SK-N-SH (cell line): ENCODE data around the gene OSBPL5. TPM values are rescaled to one million over a fixed set of nuclear protein-coding genes. Genes with fewer than 3 reads are reported as not detected.

ENCODE experiments used
- CTCF ChIA-PET: fragments of 300-600, 350-600 bp; formaldehyde crosslinking; extraction: SDS; loops from one replicate; lab custom pipeline; 2021; lab: Yijun Ruan, JAX
- POLR2A ChIA-PET: fragments of 350-600 bp; sonication (Branson Sonifier 250); formaldehyde crosslinking; extraction: SDS; loops from one replicate; lab custom pipeline; 2020; ENCODE audit warnings: antibody characterized with exemption, inconsistent platforms; lab: Yijun Ruan, JAX
- DNase-seq: peaks from one replicate; pipeline ENCODE4 v3.0.0; 2012
- H2AFZ ChIP-seq: fragments of 200-600 bp; sonication (generic); 2 replicates; pipeline ENCODE4 v1.8.1; 2016; ENCODE audit warnings: antibody characterized with exemption, mild to moderate bottlenecking, low read depth
- H3F3A ChIP-seq: fragments of 200-600 bp; sonication (generic); replicated peaks from 2 replicates; pipeline ENCODE3; 2016; ENCODE audit warnings: antibody characterized with exemption, mild to moderate bottlenecking; ENCODE audit not compliant: insufficient read depth
- H3K27ac ChIP-seq, 2 experiments: fragments of 200-500 bp in 1 of 2; fragments of 200-600 bp in 1 of 2; sonication (Bioruptor generic) in 1 of 2; sonication (generic), shearing (Covaris generic) in 1 of 2; 2 replicates each; pipeline versions ENCODE4 v1.5.1 to v1.6.1; 2014 to 2016; ENCODE audit warnings: low read depth in 2 of 2, inconsistent platforms in 1 of 2, low read length in 1 of 2, mild to moderate bottlenecking in 1 of 2, mixed read lengths in 1 of 2
- H3K27me3 ChIP-seq: fragments of 200-600 bp; sonication (generic), shearing (Covaris generic); 2 replicates; pipeline ENCODE4 v1.6.1; 2016; ENCODE audit warnings: mixed run types; ENCODE audit not compliant: insufficient read depth
- H3K36me3 ChIP-seq, 2 experiments: fragments of 200-500 bp in 1 of 2; fragments of 200-600 bp in 1 of 2; sonication (Bioruptor generic) in 1 of 2; sonication (generic) in 1 of 2; replicated peaks in 1 of 2; 2 replicates each; pipeline versions ENCODE3 to v1.5.1; 2014 to 2016; ENCODE audit warnings: low read length in 1 of 2, mild to moderate bottlenecking in 1 of 2; ENCODE audit not compliant: insufficient read depth in 2 of 2, control insufficient read depth in 1 of 2
- H3K4me1 ChIP-seq, 2 experiments: fragments of 200-500 bp in 1 of 2; fragments of 200-600 bp in 1 of 2; sonication (Bioruptor generic) in 1 of 2; sonication (generic), shearing (Covaris generic) in 1 of 2; 2 replicates each; pipeline versions ENCODE4 v1.5.1 to v1.6.1; 2014 to 2016; ENCODE audit warnings: low read depth in 1 of 2, low read length in 1 of 2, mixed run types in 1 of 2; ENCODE audit not compliant: insufficient read depth in 2 of 2, control insufficient read depth in 1 of 2
- H3K4me2 ChIP-seq: fragments of 200-600 bp; sonication (generic), shearing (Covaris generic); 2 replicates; pipeline ENCODE4 v1.6.1; 2017; ENCODE audit warnings: mixed run types
- H3K4me3 ChIP-seq, 2 experiments: fragments of 200-500 bp in 1 of 2; fragments of 200-600 bp in 1 of 2; sonication (Bioruptor generic) in 1 of 2; sonication (generic), shearing (Covaris generic) in 1 of 2; 2 replicates each; pipeline versions ENCODE4 v1.5.1 to v1.8.1; 2014 to 2016; ENCODE audit warnings: low read depth in 2 of 2, inconsistent platforms in 1 of 2, low read length in 1 of 2, mild to moderate bottlenecking in 1 of 2, mixed read lengths in 1 of 2, moderate library complexity in 1 of 2
- H3K79me2 ChIP-seq: fragments of 200-600 bp; sonication (generic); 2 replicates; pipeline ENCODE4 v1.8.1; 2017; ENCODE audit warnings: mild to moderate bottlenecking; ENCODE audit not compliant: insufficient read depth
- H3K9ac ChIP-seq: fragments of 200-600 bp; sonication (generic); 2 replicates; pipeline ENCODE4 v1.6.1; 2017; ENCODE audit warnings: mixed run types
- H3K9me2 ChIP-seq: fragments of 200-600 bp; sonication (generic); 2 replicates; pipeline ENCODE4 v1.6.1; 2017; ENCODE audit warnings: mixed run types
- H3K9me3 ChIP-seq: fragments of 200-600 bp; sonication (generic); 2 replicates; pipeline ENCODE4 v1.6.1; 2017; ENCODE audit warnings: mixed run types, mild to moderate bottlenecking, moderate library complexity
- H4K20me1 ChIP-seq: fragments of 200-600 bp; sonication (generic); 2 replicates; pipeline ENCODE4 v1.6.1; 2017; ENCODE audit warnings: mild to moderate bottlenecking, mixed run types; ENCODE audit not compliant: insufficient read depth
- ELF1 ChIP-seq: IDR thresholded peaks from 2 replicates; pipeline ENCODE4 v1.4.0; 2012
- FOSL2 ChIP-seq: IDR thresholded peaks from 2 replicates; pipeline ENCODE4 v1.4.0; 2012; ENCODE audit warnings: low read depth, mild to moderate bottlenecking, moderate library complexity, borderline replicate concordance
- GATA2 ChIP-seq: sonication (generic); formaldehyde crosslinking; IDR thresholded peaks from 2 replicates; pipeline ENCODE4 v1.5.0; 2020; ENCODE audit warnings: mild to moderate bottlenecking, missing genetic modification reagents
- JUND ChIP-seq: IDR thresholded peaks from 2 replicates; pipeline ENCODE4 v1.4.0; 2012
- MEF2A ChIP-seq: IDR thresholded peaks from 2 replicates; pipeline ENCODE4 v1.4.0; 2012; ENCODE audit warnings: low read depth, borderline replicate concordance
- NRF1 ChIP-seq: IDR thresholded peaks from 2 replicates; pipeline ENCODE4 v1.6.1; 2012; ENCODE audit warnings: low read depth, mild to moderate bottlenecking, low read length
- RAD21 ChIP-seq: IDR thresholded peaks from 2 replicates; pipeline ENCODE4 v1.6.1; 2012; ENCODE audit warnings: mild to moderate bottlenecking, low read length
- RXRA ChIP-seq: IDR thresholded peaks from 2 replicates; pipeline ENCODE4 v1.4.0; 2012; ENCODE audit warnings: low read depth, mild to moderate bottlenecking, borderline replicate concordance
- SMC3 ChIP-seq: IDR thresholded peaks from 2 replicates; pipeline ENCODE4 v1.6.1; 2012; ENCODE audit warnings: low read depth, low read length, improper control_type of control experiment
- TCF12 ChIP-seq: IDR thresholded peaks from 2 replicates; pipeline ENCODE4 v1.4.0; 2012
- WGBS: methylation state at CpG from one replicate; pipeline ENCODE4 v1.1.6; 2017; ENCODE audit warnings: low lambda C conversion rate; 5-methylcytosine and 5-hydroxymethylcytosine counted together
- polyA plus RNA-seq, 3 experiments: library from polyadenylated mRNA; depleted of rRNA; stranded (reverse); fragments of >200 nt; gene quantifications; 2 replicates each; pipeline ENCODE4 v1.2.3, GENCODE V29; 2012
- TF ChIP-seq, protein P1 (sequence below): IDR thresholded peaks from 2 replicates; pipeline ENCODE4 v1.6.1; 2012; ENCODE audit warnings: mild to moderate bottlenecking, low read depth, low read length, moderate library complexity
- TF ChIP-seq, protein P2 (sequence below): IDR thresholded peaks from 2 replicates; pipeline ENCODE4; 2012

Gene OSBPL5
- polyA plus RNA-seq, 1 of the 3 experiments (the other 2 are of a cell fraction), result 10.9 TPM

DNA sequence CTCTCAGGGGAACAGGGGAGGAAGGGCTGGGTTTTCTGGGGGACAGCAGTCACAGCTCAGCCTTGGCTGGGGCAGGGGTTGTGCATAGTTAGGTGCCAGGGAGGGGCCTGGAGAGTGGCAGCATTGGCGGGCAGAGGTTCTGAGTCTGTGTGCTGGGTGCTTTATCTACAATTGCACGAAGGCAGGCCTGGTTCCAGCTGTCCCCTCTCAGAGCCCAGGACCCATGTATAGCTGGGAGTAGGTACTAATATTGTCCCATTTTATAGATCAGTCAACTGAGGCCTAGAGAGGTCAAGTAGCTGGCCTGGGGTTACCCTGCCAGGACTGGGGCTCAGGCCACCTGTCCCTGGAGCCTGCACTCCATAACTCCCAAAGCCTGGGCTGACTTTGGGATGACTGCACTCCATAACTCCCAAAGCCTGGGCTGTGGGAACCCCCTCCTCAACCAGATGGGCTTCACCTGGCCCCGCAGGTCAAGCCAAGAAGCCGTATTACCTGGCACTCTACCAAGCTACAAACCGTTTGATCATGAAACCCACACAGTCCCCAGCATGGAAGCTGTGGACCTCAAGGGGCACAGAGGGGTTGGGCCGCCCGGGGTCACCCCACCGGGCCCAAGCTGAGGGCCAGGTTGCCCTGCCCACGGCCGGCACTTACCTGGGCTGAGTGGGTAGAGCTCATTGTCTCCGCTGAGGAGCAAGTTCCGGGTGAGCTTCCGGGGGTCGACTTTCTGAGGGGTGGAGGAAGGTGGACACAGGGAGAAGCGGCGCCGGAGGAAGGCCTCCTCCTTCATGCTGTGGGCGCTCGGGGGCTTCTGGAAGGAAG, 36.5 kb downstream of the OSBPL5 start:
- ChIA-PET CTCF (interaction anchor here (1.0 to 1.9 kb wide), 5 partner anchors 37 to 88 kb away, joined by 3 to 8 read pairs (median 4); no protein-coding TSS in a partner anchor), POLR2A (no interaction called here)
- DNase-seq, result no peak
- Histone ChIP-seq H3K9me2 (no peaks in the 10 kb centered on the region), H3K36me3 (peaks cover 0 to 2% of the 10 kb centered on the region in 2 experiments), H3K4me2 (no peak overlapping the region), H3K4me1 (peaks cover 0 to 6% of the 10 kb centered on the region in 2 experiments; a peak in 1 of 4 replicates), H3K9me3 (no peaks in the 10 kb centered on the region), H3K79me2 (no peaks in the 10 kb centered on the region), H2AFZ (no peak overlapping the region), H4K20me1 (peaks cover 14% of the 10 kb centered on the region; the same call in 1 of the 2 replicates), H3K9ac (no peak overlapping the region), H3K27ac (no peak overlapping the region), H3K4me3 (no peak overlapping the region), H3K27me3 (no peaks in the 10 kb centered on the region), H3F3A (peaks cover 12% of the 10 kb centered on the region)
- TF ChIP-seq, protein P1, sequence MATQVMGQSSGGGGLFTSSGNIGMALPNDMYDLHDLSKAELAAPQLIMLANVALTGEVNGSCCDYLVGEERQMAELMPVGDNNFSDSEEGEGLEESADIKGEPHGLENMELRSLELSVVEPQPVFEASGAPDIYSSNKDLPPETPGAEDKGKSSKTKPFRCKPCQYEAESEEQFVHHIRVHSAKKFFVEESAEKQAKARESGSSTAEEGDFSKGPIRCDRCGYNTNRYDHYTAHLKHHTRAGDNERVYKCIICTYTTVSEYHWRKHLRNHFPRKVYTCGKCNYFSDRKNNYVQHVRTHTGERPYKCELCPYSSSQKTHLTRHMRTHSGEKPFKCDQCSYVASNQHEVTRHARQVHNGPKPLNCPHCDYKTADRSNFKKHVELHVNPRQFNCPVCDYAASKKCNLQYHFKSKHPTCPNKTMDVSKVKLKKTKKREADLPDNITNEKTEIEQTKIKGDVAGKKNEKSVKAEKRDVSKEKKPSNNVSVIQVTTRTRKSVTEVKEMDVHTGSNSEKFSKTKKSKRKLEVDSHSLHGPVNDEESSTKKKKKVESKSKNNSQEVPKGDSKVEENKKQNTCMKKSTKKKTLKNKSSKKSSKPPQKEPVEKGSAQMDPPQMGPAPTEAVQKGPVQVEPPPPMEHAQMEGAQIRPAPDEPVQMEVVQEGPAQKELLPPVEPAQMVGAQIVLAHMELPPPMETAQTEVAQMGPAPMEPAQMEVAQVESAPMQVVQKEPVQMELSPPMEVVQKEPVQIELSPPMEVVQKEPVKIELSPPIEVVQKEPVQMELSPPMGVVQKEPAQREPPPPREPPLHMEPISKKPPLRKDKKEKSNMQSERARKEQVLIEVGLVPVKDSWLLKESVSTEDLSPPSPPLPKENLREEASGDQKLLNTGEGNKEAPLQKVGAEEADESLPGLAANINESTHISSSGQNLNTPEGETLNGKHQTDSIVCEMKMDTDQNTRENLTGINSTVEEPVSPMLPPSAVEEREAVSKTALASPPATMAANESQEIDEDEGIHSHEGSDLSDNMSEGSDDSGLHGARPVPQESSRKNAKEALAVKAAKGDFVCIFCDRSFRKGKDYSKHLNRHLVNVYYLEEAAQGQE, result no peak
- no peak for TF ChIP-seq MEF2A
- TF ChIP-seq TCF12, result no peak
- TF ChIP-seq FOSL2, result no peak
- no peak for TF ChIP-seq JUND
- no peak for TF ChIP-seq RAD21
- TF ChIP-seq NRF1, result no peak
- no peak for TF ChIP-seq SMC3
- no peak for TF ChIP-seq GATA2 (CRISPR knock-in tag)
- no peak for TF ChIP-seq RXRA
- no peak for TF ChIP-seq ELF1
- TF ChIP-seq, protein P2, sequence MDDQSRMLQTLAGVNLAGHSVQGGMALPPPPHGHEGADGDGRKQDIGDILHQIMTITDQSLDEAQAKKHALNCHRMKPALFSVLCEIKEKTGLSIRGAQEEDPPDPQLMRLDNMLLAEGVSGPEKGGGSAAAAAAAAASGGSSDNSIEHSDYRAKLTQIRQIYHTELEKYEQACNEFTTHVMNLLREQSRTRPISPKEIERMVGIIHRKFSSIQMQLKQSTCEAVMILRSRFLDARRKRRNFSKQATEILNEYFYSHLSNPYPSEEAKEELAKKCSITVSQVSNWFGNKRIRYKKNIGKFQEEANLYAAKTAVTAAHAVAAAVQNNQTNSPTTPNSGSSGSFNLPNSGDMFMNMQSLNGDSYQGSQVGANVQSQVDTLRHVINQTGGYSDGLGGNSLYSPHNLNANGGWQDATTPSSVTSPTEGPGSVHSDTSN, result no peak
- 89% methylated on average over 16 of the region's 19 CpGs for WGBS
